Endothelial cell of umbilical vein (primary cell): ENCODE data around the gene VAC14. TPM values are rescaled to one million over a fixed set of nuclear protein-coding genes. Genes with fewer than 3 reads are reported as not detected.

Experiments
- BruUV-seq: library from RNA; stranded (reverse); fragments of 400-500 nt; replicated peaks from 2 replicates; lab custom pipeline; 2021; lab: Mats Ljungman, UMichigan
- CTCF ChIA-PET: fragments of 300-600, 350-600 bp; sonication (Branson Sonifier 250); formaldehyde crosslinking; loops from one replicate; lab custom pipeline; 2021; ENCODE audit warnings: antibody characterized with exemption, inconsistent platforms; lab: Charles Lee
- POLR2A ChIA-PET: fragments of 300-600, 350-600 bp; sonication (Branson Sonifier 250); formaldehyde crosslinking; loops from one replicate; lab custom pipeline; 2021; ENCODE audit warnings: antibody characterized with exemption, inconsistent platforms; lab: Charles Lee
- DNase-seq: peaks from one replicate; pipeline ENCODE4 v3.0.0-alpha.2; 2011; ENCODE audit warnings: low read depth, low spot score
- FAIRE-seq: peaks from 2 replicates; lab custom pipeline; 2011; peaks lifted over from hg19 to GRCh38; lab: Jason Lieb, UNC
- H2AFZ ChIP-seq: 2 replicates; pipeline ENCODE4 v1.6.0; 2012; ENCODE audit warnings: low read depth, low read length, control low read depth, inconsistent platforms
- H3K27ac ChIP-seq: 2 replicates; pipeline ENCODE4 v1.5.1; 2011; ENCODE audit warnings: low read depth, mild to moderate bottlenecking, control low read depth, low read length, moderate library complexity; ENCODE audit not compliant: insufficient read depth
- H3K27me3 ChIP-seq, 2 experiments: 2 replicates each; pipeline versions ENCODE4 v1.6.0 to v1.6.1; 2011; ENCODE audit warnings: low read length in 2 of 2, mixed read lengths in 1 of 2; ENCODE audit not compliant: control insufficient read depth in 2 of 2, insufficient read depth in 2 of 2
- H3K36me3 ChIP-seq, 2 experiments: 2 replicates in 1 of 2; 3 replicates in 1 of 2; pipeline ENCODE4 v1.5.1; 2011; ENCODE audit warnings: low read length in 2 of 2, mild to moderate bottlenecking in 1 of 2, moderate library complexity in 1 of 2; ENCODE audit not compliant: control insufficient read depth in 2 of 2, insufficient read depth in 2 of 2; ENCODE audit errors: extremely low read depth in 1 of 2
- H3K4me1 ChIP-seq: 3 replicates; pipeline ENCODE4 v1.5.1; 2011; ENCODE audit warnings: mild to moderate bottlenecking, low read length; ENCODE audit not compliant: control insufficient read depth, insufficient read depth; ENCODE audit errors: extremely low read depth
- H3K4me2 ChIP-seq: 2 replicates; pipeline ENCODE4 v1.6.1; 2011; ENCODE audit warnings: low read length, control low read depth, mixed read lengths; ENCODE audit not compliant: insufficient read depth
- H3K4me3 ChIP-seq, 3 experiments: fragments of 200-600 bp in 1 of 3; sonication (generic), shearing (Covaris generic) in 1 of 3; replicated peaks in 1 of 3; 2 replicates each; pipeline ENCODE4 v1.5.1; 2011 to 2016; ENCODE audit warnings: control low read depth in 3 of 3, low read length in 3 of 3, mild to moderate bottlenecking in 2 of 3, inconsistent platforms in 1 of 3, low read depth in 1 of 3, moderate library complexity in 1 of 3; ENCODE audit not compliant: insufficient read depth in 1 of 3
- H3K79me2 ChIP-seq: 2 replicates; pipeline ENCODE4 v1.6.0; 2012; ENCODE audit warnings: low read length, inconsistent platforms; ENCODE audit not compliant: control insufficient read depth, insufficient read depth
- H3K9ac ChIP-seq: replicated peaks from 2 replicates; pipeline ENCODE3; 2011; ENCODE audit warnings: low read length, control low read depth; ENCODE audit not compliant: insufficient read depth; ENCODE audit errors: extremely low read depth
- H3K9me1 ChIP-seq: replicated peaks from 3 replicates; pipeline ENCODE4 v1.6.0; 2011; ENCODE audit warnings: mild to moderate bottlenecking, low read length; ENCODE audit not compliant: control insufficient read depth, insufficient read depth; ENCODE audit errors: extremely low read depth
- H3K9me3 ChIP-seq: replicated peaks from 2 replicates; pipeline ENCODE4 v1.5.1; 2012; ENCODE audit warnings: low read length, inconsistent platforms; ENCODE audit not compliant: control insufficient read depth, insufficient read depth
- H4K20me1 ChIP-seq: replicated peaks from 2 replicates; pipeline ENCODE3; 2011; ENCODE audit warnings: mild to moderate bottlenecking, low read length; ENCODE audit not compliant: control insufficient read depth, insufficient read depth; ENCODE audit errors: extremely low read depth
- CTCF ChIP-seq, 2 donors: IDR thresholded peaks; 1 replicate in 1 of 2; 2 replicates in 1 of 2; pipeline ENCODE4 v1.5.1; 2011; ENCODE audit warnings: low read length in 2 of 2, mild to moderate bottlenecking in 2 of 2, moderate library complexity in 2 of 2, control low read depth in 1 of 2, inconsistent platforms in 1 of 2, low read depth in 1 of 2; ENCODE audit not compliant: insufficient read depth in 1 of 2; ENCODE audit errors: extremely low read depth in 1 of 2
- EZH2 ChIP-seq: IDR thresholded peaks from 2 replicates; pipeline ENCODE4 v1.6.1; 2012; ENCODE audit warnings: borderline replicate concordance, low read depth, mild to moderate bottlenecking, moderate library complexity, low read length, inconsistent platforms; ENCODE audit not compliant: severe bottlenecking
- FOS ChIP-seq: IDR thresholded peaks from 2 replicates; pipeline ENCODE4 v1.6.1; 2011; ENCODE audit warnings: mild to moderate bottlenecking, low read length, moderate library complexity, borderline replicate concordance; ENCODE audit not compliant: insufficient read depth
- GATA2 ChIP-seq: IDR thresholded peaks from 2 replicates; pipeline ENCODE4 v1.7.0; 2011; ENCODE audit warnings: low read depth, mild to moderate bottlenecking, moderate library complexity, mixed read lengths, low read length; ENCODE audit not compliant: insufficient read length, insufficient read depth
- JUN ChIP-seq: IDR thresholded peaks from 2 replicates; pipeline ENCODE4 v1.6.1; 2011; ENCODE audit warnings: borderline replicate concordance, low read depth; ENCODE audit not compliant: insufficient read length, insufficient read depth
- MAX ChIP-seq: IDR thresholded peaks from 2 replicates; pipeline ENCODE4 v1.6.1; 2011; ENCODE audit not compliant: insufficient read depth, insufficient read length
- MYC ChIP-seq: IDR thresholded peaks from one replicate; pipeline ENCODE4 v1.6.1; 2011; ENCODE audit warnings: mild to moderate bottlenecking, low read depth, low read length
- POLR2A ChIP-seq: IDR thresholded peaks from 2 replicates; pipeline ENCODE4 v1.6.1; 2012; ENCODE audit warnings: low read depth, mild to moderate bottlenecking, control low read depth, low read length
- POLR2AphosphoS5 ChIP-seq: IDR thresholded peaks from 2 replicates; pipeline ENCODE4 v1.6.1; 2012; ENCODE audit warnings: low read depth, mild to moderate bottlenecking, control low read depth, low read length, moderate library complexity; ENCODE audit not compliant: insufficient read depth
- dilution Hi-C: fragments of 300-500 bp; cut with MboI; formaldehyde crosslinking; loops from one replicate; pipeline ENCODE4 v1.15.0; 2019; ENCODE audit warnings: low sequenced_read_pairs; ENCODE audit not compliant: extremely low pct_ligation_motif_present
- intact Hi-C: fragments of 100-400 bp; cut with micrococcal nuclease; formaldehyde crosslinking; loops from one replicate; pipeline ENCODE4 v1.10.0; 2022
- polyA plus RNA-seq, 4 experiments: library from polyadenylated mRNA; depleted of rRNA in 3 of 4; stranded (reverse) in 3 of 4; unstranded in 1 of 4; fragments of >200 nt; gene quantifications; 2 replicates each; pipeline versions ENCODE4 v1.2.1 to v1.2.3, GENCODE V29; 2011 to 2012; ENCODE audit warnings: missing spikeins in 1 of 4
- total RNA-seq: library from RNA; stranded (reverse); gene quantifications from 2 replicates; pipeline ENCODE4 v1.2.3, GENCODE V29; 2021

VAC14 gene
- total and polyA plus RNA-seq, 2 donors (not counting 3 experiments of a cell fraction or from before 2014, with no cell fraction given) = 37.6 to 57.9 TPM

- FAIRE-seq = no peak
- H3K4me1 ChIP-seq = peaks cover 27% of the 10 kb centered on the region
- POLR2A ChIA-PET = no interaction called here
- no peak for DNase-seq
- H3K9me3 ChIP-seq = no peaks in the 10 kb centered on the region
- no peaks in the 10 kb centered on the region for H3K27me3 ChIP-seq
- H4K20me1 ChIP-seq = no peaks in the 10 kb centered on the region
- intact Hi-C loops = loop anchor here (5.0 kb wide), 1 partner anchor 486 kb away; the partner anchor contains the start of gene CMTR2
- CTCF ChIA-PET = interaction anchor here (1.5 to 1.9 kb wide), 2 partner anchors 8 to 510 kb away, joined by 3 to 4 read pairs; no protein-coding TSS in a partner anchor
- H3K9me1 ChIP-seq = no peaks in the 10 kb centered on the region
- H3K4me3 ChIP-seq = no peak overlapping the region
- dilution Hi-C loops = no loop called here
- TF ChIP-seq POLR2A = no peak
- TF ChIP-seq JUN = no peak
- TF ChIP-seq GATA2 = no peak
- no peak for TF ChIP-seq MAX
- peaks cover 35% of the 10 kb centered on the region for H3K79me2 ChIP-seq
- H2AFZ ChIP-seq = no peak overlapping the region
- H3K27ac ChIP-seq = no peak overlapping the region
- peak overlapping the region; percentile 85 for H3K4me2 ChIP-seq
- no TSS peak for BruUV-seq
- no peak overlapping the region for H3K9ac ChIP-seq
- H3K36me3 ChIP-seq = no peaks in the 10 kb centered on the region
Observed at GRCh38 chr16:70801611-70802010, 653 bp upstream of the VAC14 start.

- dilution Hi-C loops = no loop called here
Observed at GRCh38 chr16:70800311-70800710, 647 bp downstream of the VAC14 start.

More at GRCh38 chr16:70800311-70800710, 647 bp downstream of the VAC14 start:
- TF ChIP-seq CTCF (IDR thresholded peaks at IDR 0.05; ENCODE audit: extremely low read depth in 1 of 2, insufficient read depth in 1 of 2, low read depth in 1 of 2, low read length in 2 of 2) (no peak), JUN (no peak), POLR2A (no peak), EZH2 (no peak), FOS (no peak), MAX (no peak), MYC (no peak), POLR2AphosphoS5 (no peak), GATA2 (no peak)
- no peaks in the 10 kb centered on the region for H3K9me3 ChIP-seq
- ChIA-PET POLR2A (no interaction called here), CTCF (interaction anchor here (1.5 to 1.9 kb wide), 2 partner anchors 9 to 511 kb away, joined by 3 to 4 read pairs; no protein-coding TSS in a partner anchor)
- H3K4me1 ChIP-seq = peaks cover 16% of the 10 kb centered on the region
- no peaks in the 10 kb centered on the region for H3K9me1 ChIP-seq
- TSS peak; percentile 24 for BruUV-seq
- peak overlapping the region; percentile 96 for H3K4me2 ChIP-seq
- H3K4me3 ChIP-seq = peak overlapping the region; percentile 77 to 94 (median 91)
- no peaks in the 10 kb centered on the region for H4K20me1 ChIP-seq
- no peaks in the 10 kb centered on the region for H3K36me3 ChIP-seq
- H3K9ac ChIP-seq = peak overlapping the region; percentile 92
- H3K79me2 ChIP-seq = peaks cover 44% of the 10 kb centered on the region
- H2AFZ ChIP-seq = peak overlapping the region; percentile 56
- no peaks in the 10 kb centered on the region for H3K27me3 ChIP-seq
- peak overlapping the region; percentile 49 for H3K27ac ChIP-seq
- intact Hi-C loops = loop anchor here (5.0 kb wide), 1 partner anchor 487 kb away; the partner anchor contains the start of gene CMTR2
- FAIRE-seq (no peak), DNase-seq (no peak)
